ENCODE measurements around the gene TTN.

Gene TTN

DNA sequence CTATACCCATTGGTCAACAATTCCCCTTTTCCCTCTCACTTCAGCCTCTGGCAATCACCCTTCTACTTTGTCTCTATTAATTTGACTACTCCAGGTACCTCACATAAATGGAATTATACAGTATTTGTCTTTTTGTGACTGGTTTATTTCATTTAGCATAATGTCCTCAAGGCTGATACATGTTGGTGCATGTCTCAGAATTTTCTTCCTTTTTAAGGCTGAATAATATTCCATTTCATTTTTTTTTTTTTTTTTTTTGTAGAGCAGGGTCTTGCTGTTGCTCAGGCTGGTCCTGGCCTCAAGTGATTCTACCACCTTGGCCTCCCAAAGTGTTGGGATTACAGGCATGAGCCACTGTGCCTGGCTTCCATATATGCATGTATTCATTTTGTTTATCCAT, 330.7 kb downstream of the TTN start:
- H3K9ac ChIP-seq (ENCODE audit: low read length), result no peak overlapping the region
- no peaks in the 10 kb centered on the region for H3K36me3 ChIP-seq (ENCODE audit: control insufficient read depth, insufficient read depth, low read length)
- H3K27me3 ChIP-seq (ENCODE audit: control insufficient read depth, insufficient read depth, low read length), result no peaks in the 10 kb centered on the region
- H3K27ac ChIP-seq (ENCODE audit: low read depth, low read length), result no peak overlapping the region
- H3K4me1 ChIP-seq (ENCODE audit: control insufficient read depth, insufficient read depth, low read length), result peaks cover 6% of the 10 kb centered on the region
- H3K4me3 ChIP-seq (ENCODE audit: low read length), result no peak overlapping the region

Measured in rectal smooth muscle tissue (tissue), 1 donor.